Right cardiac atrium (tissue), 5 donors: ENCODE measurements around the gene MTHFR. TPM values are rescaled to one million over a fixed set of nuclear protein-coding genes. Genes with fewer than 3 reads are reported as not detected.
"Not testable (repeated sequence)": the region's sequence is repeated elsewhere in the genome, so short reads cannot be mapped to it uniquely, and the experiment has no call there.

Source experiments
- ATAC-seq, 2 donors: fragments of 200-7000 bp; cut with Tn5 transposase; one replicate each; pipeline versions ENCODE4 v1.8.0 to v1.9.1; 2020; ENCODE audit warnings: moderate library complexity in 2 of 2, mild to moderate bottlenecking in 1 of 2
- DNase-seq, 3 donors: peaks; one replicate each; pipeline ENCODE4 v3.0.0-alpha.2; 2020
- H3K27ac ChIP-seq: one replicate; pipeline ENCODE4 v1.5.1; 2013; ENCODE audit warnings: mild to moderate bottlenecking, low read length, control low read depth, moderate library complexity
- H3K27me3 ChIP-seq: one replicate; pipeline ENCODE4 v1.6.1; 2013; ENCODE audit not compliant: control insufficient read depth, insufficient read depth
- H3K4me1 ChIP-seq: one replicate; pipeline ENCODE4 v1.6.1; 2013; ENCODE audit warnings: low read length; ENCODE audit not compliant: control insufficient read depth, insufficient read depth
- H3K4me3 ChIP-seq: one replicate; pipeline ENCODE4 v1.5.1; 2013; ENCODE audit warnings: low read length, control low read depth
- H3K9me3 ChIP-seq: one replicate; pipeline ENCODE4 v1.6.1; 2013; ENCODE audit warnings: low read length; ENCODE audit not compliant: control insufficient read depth
- WGBS: extraction: QIAGEN DNeasy Blood & Tissue Kit; methylation state at CpG from one replicate; pipeline ENCODE4 v1.1.7; 2013; 5-methylcytosine and 5-hydroxymethylcytosine counted together
- intact Hi-C, 4 donors: fragments of 100-400 bp; cut with DNase I; formaldehyde crosslinking; loops; one replicate each; pipeline versions ENCODE4 v1.11.0 to v1.14.0; 2022 to 2023
- polyA plus RNA-seq: library from polyadenylated mRNA; stranded (reverse); fragments of 200-250 nt; gene quantifications from one replicate; pipeline ENCODE4 v1.2.3, GENCODE V29; 2013
- total RNA-seq, 4 donors: library from RNA; stranded (reverse); fragmentation: NEBNext Ultra II Directional; extraction: Animal tissue kit (Norgen Biotek cat#: 25700); gene quantifications; one replicate each; pipeline ENCODE4 v1.2.1, GENCODE V29; 2021
- donor health status: healthy with polysubstance abuse.
- donor health status: DM: no; HTN: yes; CAD: no.
- donor health status: DM: no; HTN: no; CAD: no.
- donor health status: DM: no; HTN: yes; CAD: no; lungs with severe emphysema.
- donor health status: DM: yes; HTN: yes; CAD: no.

The MTHFR gene
- total and polyA plus RNA-seq, 5 donors = 36.7 to 75.2 (median 55.6) TPM

- peaks cover 7% of the 10 kb centered on the region for H3K4me1 ChIP-seq
- ATAC-seq = peak; percentile 1 to 3
- peak overlapping the region; percentile 94 for H3K27ac ChIP-seq
- intact Hi-C loops = loop anchor here in 1 of 4 donors (2.0 kb wide), 1 partner anchor 70 kb away; no protein-coding TSS in a partner anchor
- H3K27me3 ChIP-seq = no peaks in the 10 kb centered on the region
- DNase-seq = peak; percentile 71 to 83 (median 82)
- H3K4me3 ChIP-seq = peak overlapping the region; percentile 80
- 2% methylated on average over 17 of the region's 17 CpGs for WGBS
- H3K9me3 ChIP-seq = no peaks in the 10 kb centered on the region
Observed at GRCh38 chr1:11804666-11805421, 920 bp downstream of the MTHFR start.

GRCh38 chr1:11803924-11804665, 1.7 kb downstream of the MTHFR start:
- not testable (repeated sequence) for ATAC-seq, DNase-seq
- intact Hi-C loops = loop anchor here in 1 of 4 donors (2.0 kb wide), 1 partner anchor 69 kb away; no protein-coding TSS in a partner anchor

GRCh38 chr1:11802973-11803885, 2.5 kb downstream of the MTHFR start:
- H3K4me3 ChIP-seq = peak overlapping the region; percentile 56
- DNase-seq (peak; percentile 95 to 98 (median 98)), ATAC-seq (peak; percentile 70 to 73)
- H3K27me3 ChIP-seq = no peaks in the 10 kb centered on the region
- no peaks in the 10 kb centered on the region for H3K9me3 ChIP-seq
- intact Hi-C loops = no loop called here
- WGBS = 2% methylated on average over 28 of the region's 28 CpGs
- H3K27ac ChIP-seq = peak overlapping the region; percentile 94
- peaks cover 7% of the 10 kb centered on the region for H3K4me1 ChIP-seq

More at GRCh38 chr1:11803924-11804665, 1.7 kb downstream of the MTHFR start:
- not testable (repeated sequence) for H3K4me1 ChIP-seq, H3K9me3 ChIP-seq, H3K27me3 ChIP-seq
- H3K4me3 ChIP-seq = peak overlapping the region; percentile 80
- WGBS = 58% methylated on average over 9 of the region's 9 CpGs
- peak overlapping the region; percentile 94 for H3K27ac ChIP-seq

GRCh38 chr1:11802616-11802972, 3.2 kb downstream of the MTHFR start:
- ATAC-seq (no peak), DNase-seq (peak in 1 of 3 donors; percentile 70)
- intact Hi-C loops = no loop called here
- Histone ChIP-seq H3K9me3 (no peaks in the 10 kb centered on the region), H3K27me3 (no peaks in the 10 kb centered on the region), H3K4me3 (peak overlapping the region; percentile 56), H3K4me1 (peaks cover 7% of the 10 kb centered on the region), H3K27ac (peak overlapping the region; percentile 94)
- WGBS = 2% methylated on average over 6 of the region's 6 CpGs

GRCh38 chr1:11800756-11801433, 4.9 kb downstream of the MTHFR start:
- no peaks in the 10 kb centered on the region for H3K9me3 ChIP-seq
- peak overlapping the region; percentile 3 for H3K4me3 ChIP-seq
- peaks cover 8% of the 10 kb centered on the region for H3K4me1 ChIP-seq
- intact Hi-C loops = no loop called here
- ATAC-seq (no peak), DNase-seq (peak in 1 of 3 donors; percentile 62)
- WGBS = 70% methylated on average over 21 of the region's 21 CpGs
- no peaks in the 10 kb centered on the region for H3K27me3 ChIP-seq
- peak overlapping the region; percentile 60 for H3K27ac ChIP-seq

- H3K4me1 ChIP-seq = peaks cover 11% of the 10 kb centered on the region
- intact Hi-C loops = no loop called here
- peak overlapping the region; percentile 60 for H3K27ac ChIP-seq
- WGBS = 86% methylated on average over 8 of the region's 8 CpGs
- DNase-seq = no peak
- H3K27me3 ChIP-seq = no peaks in the 10 kb centered on the region
- ATAC-seq = no peak
- H3K4me3 ChIP-seq = no peak overlapping the region
- H3K9me3 ChIP-seq = no peaks in the 10 kb centered on the region
Observed at GRCh38 chr1:11800391-11800755, 5.4 kb downstream of the MTHFR start.

GRCh38 chr1:11799896-11800295, 5.9 kb downstream of the MTHFR start:
- peak overlapping the region; percentile 33 for H3K27ac ChIP-seq
- intact Hi-C loops = no loop called here
- no peaks in the 10 kb centered on the region for H3K9me3 ChIP-seq
- ATAC-seq (no peak), DNase-seq (no peak)
- H3K4me1 ChIP-seq = peaks cover 14% of the 10 kb centered on the region
- H3K27me3 ChIP-seq = no peaks in the 10 kb centered on the region
- 96% methylated on average over 9 of the region's 9 CpGs for WGBS
- no peak overlapping the region for H3K4me3 ChIP-seq

- Histone ChIP-seq H3K27ac (peak overlapping the region; percentile 66), H3K9me3 (no peaks in the 10 kb centered on the region), H3K27me3 (no peaks in the 10 kb centered on the region), H3K4me3 (no peak overlapping the region), H3K4me1 (peaks cover 14% of the 10 kb centered on the region)
- DNase-seq = peak in 1 of 3 donors; percentile 16
- no peak for ATAC-seq
- intact Hi-C loops = no loop called here
- WGBS = 96% methylated on average over 5 of the region's 5 CpGs
Observed at GRCh38 chr1:11799099-11799498, 6.7 kb downstream of the MTHFR start.

- H3K27me3 ChIP-seq = no peaks in the 10 kb centered on the region
- intact Hi-C loops = no loop called here
- peak; percentile 89 to 94 (median 90) for DNase-seq
- 25% methylated on average over 6 of the region's 6 CpGs for WGBS
- H3K9me3 ChIP-seq = no peaks in the 10 kb centered on the region
- H3K4me3 ChIP-seq = no peak overlapping the region
- peak; percentile 72 to 81 for ATAC-seq
- peak overlapping the region; percentile 97 for H3K27ac ChIP-seq
- peaks cover 14% of the 10 kb centered on the region for H3K4me1 ChIP-seq
Observed at GRCh38 chr1:11797525-11798216, 8.1 kb downstream of the MTHFR start.
